ENCODE results near the gene BCO2. TPM values are rescaled to one million over a fixed set of nuclear protein-coding genes. Genes with fewer than 3 reads are reported as not detected.

The BCO2 gene
- total RNA-seq, 1 experiment from 2014 or later: 0.31 TPM

- Histone ChIP-seq H2AK5ac (ENCODE audit: insufficient read length, low read length) (no peak overlapping the region), H3T11ph (ENCODE audit: low read length) (no peak overlapping the region), H2BK15ac (ENCODE audit: low read depth, low read length) (no peak overlapping the region), H2BK12ac (ENCODE audit: insufficient read length, low read depth, low read length) (no peak overlapping the region), H4K5ac (ENCODE audit: insufficient read length, low read depth, low read length) (no peak overlapping the region), H2BK120ac (ENCODE audit: low read depth, low read length, poor library complexity, severe bottlenecking) (no peak overlapping the region), H4K20me1 (ENCODE audit: control insufficient read depth, insufficient read depth, insufficient read length) (no peaks in the 10 kb centered on the region), H3K27me3 (ENCODE audit: insufficient read depth, low read length) (no peaks in the 10 kb centered on the region), H3K4me2 (ENCODE audit: insufficient read depth, insufficient read length, low read length) (no peak overlapping the region), H3K4me1 (ENCODE audit: insufficient read depth, low read length) (no peaks in the 10 kb centered on the region), H3K23me2 (ENCODE audit: insufficient read length, low read depth, low read length, poor library complexity, severe bottlenecking) (no peaks in the 10 kb centered on the region), H3K79me1 (ENCODE audit: insufficient read depth, low read depth, low read length, poor library complexity, severe bottlenecking) (no peaks in the 10 kb centered on the region), H2AFZ (ENCODE audit: low read length) (no peak overlapping the region), H4K91ac (ENCODE audit: insufficient read length, low read depth, low read length) (no peak overlapping the region), H3K14ac (ENCODE audit: insufficient read depth, low read length) (no peak overlapping the region), H2BK20ac (ENCODE audit: low read depth, low read length, poor library complexity, severe bottlenecking) (no peak overlapping the region), H3K9me3 (ENCODE audit: control insufficient read depth, low read depth, low read length) (no peaks in the 10 kb centered on the region), H3K23ac (ENCODE audit: insufficient read length, low read depth, low read length) (no peak overlapping the region), H3K79me2 (ENCODE audit: insufficient read depth, low read length) (no peaks in the 10 kb centered on the region), H3K56ac (ENCODE audit: insufficient read length, low read depth, low read length) (no peak overlapping the region), H3K4ac (ENCODE audit: low read depth, low read length) (no peak overlapping the region), H2BK5ac (ENCODE audit: insufficient read length, low read length) (no peak overlapping the region), H3K9ac (ENCODE audit: extremely low read depth, insufficient read length, low read length) (no peak overlapping the region), H4K8ac (replicated peaks; ENCODE audit: insufficient read length, low read depth, low read length) (no peak overlapping the region), H3K27ac (ENCODE audit: insufficient read length, low read depth, low read length) (no peak overlapping the region), H3K18ac (ENCODE audit: insufficient read length, low read depth, low read length) (no peak overlapping the region)
- H3K4me1 Mint-ChIP-seq: no peaks in the 10 kb centered on the region; a peak in 1 of 4 replicates
- H3K9me3 Mint-ChIP-seq: no peaks in the 10 kb centered on the region
- H3K4me3 Mint-ChIP-seq: no peak overlapping the region
- H3K36me3 Mint-ChIP-seq (ENCODE audit: insufficient read depth in 1 of 3, low read depth in 3 of 3): no peaks in the 10 kb centered on the region
- DNase-seq: no peak
- no peak overlapping the region; a peak in 1 of 7 replicates for H3K27ac Mint-ChIP-seq
- no peaks in the 10 kb centered on the region for H3K27me3 Mint-ChIP-seq (ENCODE audit: low read depth)
- TF ChIP-seq, protein P1, sequence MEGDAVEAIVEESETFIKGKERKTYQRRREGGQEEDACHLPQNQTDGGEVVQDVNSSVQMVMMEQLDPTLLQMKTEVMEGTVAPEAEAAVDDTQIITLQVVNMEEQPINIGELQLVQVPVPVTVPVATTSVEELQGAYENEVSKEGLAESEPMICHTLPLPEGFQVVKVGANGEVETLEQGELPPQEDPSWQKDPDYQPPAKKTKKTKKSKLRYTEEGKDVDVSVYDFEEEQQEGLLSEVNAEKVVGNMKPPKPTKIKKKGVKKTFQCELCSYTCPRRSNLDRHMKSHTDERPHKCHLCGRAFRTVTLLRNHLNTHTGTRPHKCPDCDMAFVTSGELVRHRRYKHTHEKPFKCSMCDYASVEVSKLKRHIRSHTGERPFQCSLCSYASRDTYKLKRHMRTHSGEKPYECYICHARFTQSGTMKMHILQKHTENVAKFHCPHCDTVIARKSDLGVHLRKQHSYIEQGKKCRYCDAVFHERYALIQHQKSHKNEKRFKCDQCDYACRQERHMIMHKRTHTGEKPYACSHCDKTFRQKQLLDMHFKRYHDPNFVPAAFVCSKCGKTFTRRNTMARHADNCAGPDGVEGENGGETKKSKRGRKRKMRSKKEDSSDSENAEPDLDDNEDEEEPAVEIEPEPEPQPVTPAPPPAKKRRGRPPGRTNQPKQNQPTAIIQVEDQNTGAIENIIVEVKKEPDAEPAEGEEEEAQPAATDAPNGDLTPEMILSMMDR (conservative IDR thresholded peaks at IDR 0.05): no peak
- WGBS (ENCODE audit: extremely low coverage, insufficient read length, low lambda C conversion rate): no CpG with 5 or more reads among the region's 4 CpGs
These were observed 18.2 kb upstream of the BCO2 start for GRCh38 chr11:112156956-112157766.
